ENCODE data around the gene RITA1. TPM values are rescaled to one million over a fixed set of nuclear protein-coding genes. Genes with fewer than 3 reads are reported as not detected.
A peak's percentile ranks its signal among the peaks of the same experiment; 100 is the strongest.

The RITA1 gene
- total and polyA plus RNA-seq, 2 donors from 2014 or later = 14.6 to 31.6 TPM

GRCh38 chr12:113230315-113231234 lies 45.1 kb downstream of the RITA1 start:
- TF ChIP-seq, protein P1, sequence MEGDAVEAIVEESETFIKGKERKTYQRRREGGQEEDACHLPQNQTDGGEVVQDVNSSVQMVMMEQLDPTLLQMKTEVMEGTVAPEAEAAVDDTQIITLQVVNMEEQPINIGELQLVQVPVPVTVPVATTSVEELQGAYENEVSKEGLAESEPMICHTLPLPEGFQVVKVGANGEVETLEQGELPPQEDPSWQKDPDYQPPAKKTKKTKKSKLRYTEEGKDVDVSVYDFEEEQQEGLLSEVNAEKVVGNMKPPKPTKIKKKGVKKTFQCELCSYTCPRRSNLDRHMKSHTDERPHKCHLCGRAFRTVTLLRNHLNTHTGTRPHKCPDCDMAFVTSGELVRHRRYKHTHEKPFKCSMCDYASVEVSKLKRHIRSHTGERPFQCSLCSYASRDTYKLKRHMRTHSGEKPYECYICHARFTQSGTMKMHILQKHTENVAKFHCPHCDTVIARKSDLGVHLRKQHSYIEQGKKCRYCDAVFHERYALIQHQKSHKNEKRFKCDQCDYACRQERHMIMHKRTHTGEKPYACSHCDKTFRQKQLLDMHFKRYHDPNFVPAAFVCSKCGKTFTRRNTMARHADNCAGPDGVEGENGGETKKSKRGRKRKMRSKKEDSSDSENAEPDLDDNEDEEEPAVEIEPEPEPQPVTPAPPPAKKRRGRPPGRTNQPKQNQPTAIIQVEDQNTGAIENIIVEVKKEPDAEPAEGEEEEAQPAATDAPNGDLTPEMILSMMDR (IDR thresholded peaks at IDR 0.05; ENCODE audit: borderline replicate concordance, extremely low read depth, insufficient read depth) = no peak
- no peak for FAIRE-seq
- H3K4me1 ChIP-seq (ENCODE audit: control insufficient read depth in 2 of 3, insufficient read depth in 2 of 3, low read depth in 1 of 3, low read length in 3 of 3) = peaks cover 0 to 46% (median 42%) of the 10 kb centered on the region in 3 donors
- DNase-seq = peak in 2 of 5 donors; percentile 24 to 61
- H3K9ac ChIP-seq (ENCODE audit: low read length in 3 of 3) = no peak overlapping the region
- intact Hi-C loops (cut with DNase I) = no loop called here
- H3K27me3 ChIP-seq (ENCODE audit: control insufficient read depth, insufficient read depth, low read length) = no peaks in the 10 kb centered on the region
- H3K9me3 ChIP-seq (ENCODE audit: control insufficient read depth in 2 of 3, insufficient read depth in 1 of 3, low read length in 3 of 3) = no peaks in the 10 kb centered on the region
- H3K4me3 ChIP-seq (ENCODE audit: low read length in 3 of 3) = no peak overlapping the region
- H3K27ac ChIP-seq (ENCODE audit: low read depth in 2 of 2, low read length in 2 of 2) = peak overlapping the region; percentile 1 to 60
- peaks cover 0 to 79% (median 31%) of the 10 kb centered on the region in 3 donors for H3K36me3 ChIP-seq (ENCODE audit: control insufficient read depth in 2 of 3, insufficient read depth in 3 of 3, low read length in 3 of 3)

DNA sequence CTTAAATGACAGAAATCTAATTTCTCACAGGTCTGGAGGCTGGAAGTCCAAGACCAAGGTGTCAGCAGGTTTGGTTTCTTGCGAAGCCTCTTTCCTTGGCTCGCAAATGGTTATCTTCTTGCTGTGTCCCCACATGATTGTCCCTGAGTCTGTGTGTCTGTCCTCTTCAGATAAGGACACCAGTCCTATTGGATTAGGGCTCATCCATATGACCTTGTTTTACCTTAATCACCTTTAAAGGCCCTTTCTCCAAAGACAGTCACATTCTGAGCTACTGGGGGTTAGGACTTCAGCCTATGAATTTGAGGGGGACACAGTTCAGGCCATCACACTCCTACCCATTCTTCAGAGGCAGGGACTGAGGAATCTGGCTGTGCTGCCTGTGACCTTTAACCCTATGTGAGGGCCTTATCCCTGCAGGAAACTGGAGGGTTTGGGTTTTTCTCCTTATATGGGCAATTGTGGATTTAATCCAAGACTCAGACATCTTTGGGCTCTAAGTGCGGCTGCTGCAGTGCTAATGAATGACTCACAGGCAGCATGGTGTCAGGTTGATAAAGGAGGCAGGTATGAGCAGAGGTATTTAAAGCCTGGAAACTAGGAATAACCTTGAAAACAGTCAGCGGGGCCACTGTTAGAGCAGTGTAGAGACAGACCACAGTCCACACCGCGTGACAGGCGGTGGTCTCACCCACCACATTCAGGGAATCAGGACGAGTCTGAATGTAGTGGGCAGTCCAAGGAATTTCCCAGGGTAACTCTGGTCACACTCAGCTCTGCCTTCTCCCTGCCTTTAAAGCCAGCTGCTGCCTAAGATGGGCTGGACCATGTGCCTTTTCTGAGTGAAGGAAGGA lies 45.9 kb downstream of the RITA1 start:
- H3K9ac ChIP-seq (ENCODE audit: low read length in 3 of 3) = peak overlapping the region in 1 of 3 donors; percentile 27
- intact Hi-C loops (cut with DNase I) = no loop called here
- H3K27ac ChIP-seq (ENCODE audit: low read depth in 2 of 2, low read length in 2 of 2) = peak overlapping the region; percentile 60 to 71
- TF ChIP-seq, protein P1 (IDR thresholded peaks at IDR 0.05; ENCODE audit: borderline replicate concordance, extremely low read depth, insufficient read depth) = no peak
- no peaks in the 10 kb centered on the region for H3K27me3 ChIP-seq (ENCODE audit: control insufficient read depth, insufficient read depth, low read length)
- H3K9me3 ChIP-seq (ENCODE audit: control insufficient read depth in 2 of 3, insufficient read depth in 1 of 3, low read length in 3 of 3) = no peaks in the 10 kb centered on the region
- peaks cover 0 to 50% (median 49%) of the 10 kb centered on the region in 3 donors for H3K4me1 ChIP-seq (ENCODE audit: control insufficient read depth in 2 of 3, insufficient read depth in 2 of 3, low read depth in 1 of 3, low read length in 3 of 3)
- H3K4me3 ChIP-seq (ENCODE audit: low read length in 3 of 3) = no peak overlapping the region
- DNase-seq (peak in 1 of 5 donors; percentile 19), FAIRE-seq (no peak)
- peaks cover 0 to 86% (median 31%) of the 10 kb centered on the region in 3 donors for H3K36me3 ChIP-seq (ENCODE audit: control insufficient read depth in 2 of 3, insufficient read depth in 3 of 3, low read length in 3 of 3)

DNA sequence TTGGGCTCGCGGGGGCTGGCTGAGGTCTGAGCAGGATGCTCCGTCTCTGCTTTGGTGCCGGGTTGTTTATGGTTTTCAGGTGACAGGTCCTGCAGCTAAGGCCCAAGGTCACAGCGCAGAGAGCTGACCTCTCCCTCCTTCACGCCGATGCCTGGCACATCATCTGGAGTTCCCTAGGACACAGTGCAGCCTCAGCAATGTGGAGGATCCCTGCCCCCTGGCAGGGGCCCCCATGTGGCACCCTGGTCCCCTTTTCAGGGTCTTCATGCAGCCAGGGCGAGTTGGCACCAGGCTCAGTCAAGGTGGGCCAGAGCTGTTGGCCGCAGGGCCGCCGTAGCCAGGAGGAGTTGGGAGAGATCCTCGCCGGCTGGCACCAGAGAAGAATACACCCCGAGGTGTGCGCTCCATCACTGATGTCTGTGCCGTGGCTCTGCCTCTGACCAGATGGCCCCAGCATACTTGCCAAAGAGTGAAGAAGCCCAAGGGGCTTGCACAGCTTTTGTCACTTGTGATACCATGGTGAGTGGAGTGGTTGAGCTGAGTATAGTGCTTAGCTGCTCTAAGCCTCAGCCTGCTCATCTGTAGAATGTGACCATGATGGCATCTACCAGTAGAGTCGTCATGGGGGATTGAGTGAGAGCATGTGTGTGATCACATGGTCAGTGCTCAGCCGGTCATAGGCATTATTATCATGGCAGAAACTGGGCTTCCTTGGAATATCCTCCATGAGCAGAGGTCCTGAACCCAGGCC lies 46.7 kb downstream of the RITA1 start:
- intact Hi-C loops (cut with DNase I) = no loop called here
- TF ChIP-seq, protein P1 (IDR thresholded peaks at IDR 0.05; ENCODE audit: borderline replicate concordance, extremely low read depth, insufficient read depth) = no peak
- H3K27ac ChIP-seq (ENCODE audit: low read depth in 2 of 2, low read length in 2 of 2) = peak overlapping the region; percentile 60 to 71
- H3K9me3 ChIP-seq (ENCODE audit: control insufficient read depth in 2 of 3, insufficient read depth in 1 of 3, low read length in 3 of 3) = no peaks in the 10 kb centered on the region
- H3K36me3 ChIP-seq (ENCODE audit: control insufficient read depth in 2 of 3, insufficient read depth in 3 of 3, low read length in 3 of 3) = peaks cover 0 to 79% (median 28%) of the 10 kb centered on the region in 3 donors
- FAIRE-seq (no peak), DNase-seq (peak in 2 of 5 donors; percentile 52 to 72)
- H3K4me1 ChIP-seq (ENCODE audit: control insufficient read depth in 2 of 3, insufficient read depth in 2 of 3, low read depth in 1 of 3, low read length in 3 of 3) = peaks cover 0 to 51% (median 50%) of the 10 kb centered on the region in 3 donors
- H3K9ac ChIP-seq (ENCODE audit: low read length in 3 of 3) = peak overlapping the region in 2 of 3 donors; percentile 19 to 27
- H3K27me3 ChIP-seq (ENCODE audit: control insufficient read depth, insufficient read depth, low read length) = no peaks in the 10 kb centered on the region
- H3K4me3 ChIP-seq (ENCODE audit: low read length in 3 of 3) = no peak overlapping the region

Data from kidney (tissue), 14 donors.